Measurements from ENCODE around the gene TMEM181.

TMEM181 gene

DNA sequence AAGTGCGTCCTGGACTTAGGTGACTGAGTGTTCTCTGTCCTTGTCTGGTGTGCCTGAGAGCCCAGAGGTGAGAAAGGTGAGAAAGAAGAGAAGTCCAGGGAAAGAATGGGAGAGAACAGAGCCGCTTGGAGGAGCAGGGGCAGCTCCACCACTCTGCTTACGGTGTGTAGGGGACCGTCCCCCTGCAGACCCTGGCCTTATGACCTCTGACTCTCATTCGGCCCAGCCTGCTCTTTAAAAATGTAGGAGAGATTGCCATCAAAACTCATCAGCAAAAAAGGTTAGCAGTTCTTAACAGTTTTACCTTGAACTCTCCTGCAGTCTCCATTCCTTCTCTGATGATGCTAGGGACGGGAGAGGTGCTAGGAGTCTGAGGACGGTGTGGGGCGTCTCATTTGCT lies 2.0 kb downstream of the TMEM181 start:
- in situ Hi-C loops (cut with HindIII; ENCODE audit: low sequenced_read_pairs), result no loop called here

DNA sequence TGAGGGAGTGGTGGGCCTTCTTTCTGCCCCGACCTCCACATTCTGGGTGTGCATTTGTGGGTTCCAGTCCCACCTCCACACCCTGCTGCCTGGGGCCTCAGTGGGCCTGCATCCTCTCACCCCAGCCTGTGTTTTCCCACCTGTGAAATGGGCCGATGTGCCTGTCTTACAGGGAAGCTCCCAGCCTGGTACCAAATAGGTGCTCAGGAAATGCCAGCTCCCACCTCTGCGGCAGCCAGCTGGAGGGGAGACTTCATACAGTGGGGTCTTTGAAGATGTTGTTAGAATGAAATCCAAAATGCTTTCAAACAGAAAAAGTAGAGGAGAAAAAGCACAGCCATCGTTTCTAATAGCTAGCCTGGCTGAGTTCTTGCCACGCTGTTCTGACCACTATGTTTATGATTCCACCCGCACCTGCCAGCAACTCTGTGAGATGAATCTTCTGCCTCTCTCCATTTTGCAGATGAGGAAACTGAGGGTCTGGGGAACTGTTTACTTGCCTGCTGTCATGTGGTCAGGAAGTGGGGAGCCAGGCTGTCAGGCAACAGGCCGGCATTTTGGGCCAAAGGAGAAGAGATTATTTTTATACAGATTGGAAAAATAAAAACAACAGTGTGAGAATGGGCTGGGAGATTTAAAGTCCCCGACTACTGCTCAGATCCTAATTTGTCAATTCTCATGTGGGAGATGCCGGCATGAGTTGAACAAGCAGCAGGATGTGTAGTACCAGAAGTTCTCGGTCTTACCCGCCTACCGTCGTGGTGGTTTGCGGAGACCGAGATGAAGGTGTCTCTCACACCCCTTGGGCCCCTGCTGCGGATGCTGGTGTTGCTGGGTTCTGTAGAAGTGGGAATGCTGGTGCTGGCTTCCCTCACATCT lies 4.6 kb downstream of the TMEM181 start:
- in situ Hi-C loops (cut with HindIII; ENCODE audit: low sequenced_read_pairs), result no loop called here

DNA sequence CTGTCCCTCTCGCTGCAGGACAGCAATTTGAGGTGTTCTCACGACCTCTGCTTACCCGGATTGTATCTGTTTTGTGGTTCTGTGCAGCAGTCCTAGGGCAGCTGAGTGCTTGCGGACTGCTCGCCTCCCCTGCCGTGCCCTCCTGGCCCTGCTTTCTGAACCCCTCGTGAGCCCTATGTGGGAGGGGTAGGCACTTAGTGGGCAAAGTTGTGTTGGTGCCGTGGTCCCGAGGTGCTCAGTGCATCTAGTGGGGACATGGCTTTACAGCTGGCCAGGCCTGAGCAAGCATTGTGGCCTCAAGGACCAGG lies 5.2 kb downstream of the TMEM181 start:
- in situ Hi-C loops (cut with HindIII; ENCODE audit: low sequenced_read_pairs), result no loop called here

DNA sequence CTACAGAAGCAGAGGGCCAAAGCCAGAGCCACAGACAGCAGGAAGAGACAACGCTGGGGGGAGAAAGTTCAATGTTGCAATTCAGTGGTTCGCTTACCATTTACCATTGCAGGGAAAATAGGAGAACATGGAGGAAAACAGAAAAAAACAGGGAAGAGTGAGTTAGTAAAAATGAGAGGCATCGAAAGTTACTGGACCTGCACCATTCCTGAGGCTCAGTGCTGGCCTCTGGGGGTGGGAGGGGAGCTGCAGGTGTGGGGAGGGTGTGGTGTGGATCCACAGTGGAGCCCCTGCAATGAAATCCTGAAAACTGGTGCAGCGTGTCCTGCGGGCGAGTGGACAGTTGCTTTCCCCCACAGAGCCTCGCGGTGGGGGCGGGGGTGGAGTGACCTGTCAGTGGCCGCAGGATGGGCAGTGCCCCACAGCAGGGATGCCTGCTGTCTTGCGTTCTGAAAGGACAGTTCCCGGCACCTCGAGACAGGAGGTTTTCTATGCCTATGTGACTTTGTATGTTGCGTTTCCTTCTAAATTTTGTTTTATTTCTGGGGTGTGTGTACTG lies 5.7 kb downstream of the TMEM181 start:
- in situ Hi-C loops (cut with HindIII; ENCODE audit: low sequenced_read_pairs), result no loop called here

DNA sequence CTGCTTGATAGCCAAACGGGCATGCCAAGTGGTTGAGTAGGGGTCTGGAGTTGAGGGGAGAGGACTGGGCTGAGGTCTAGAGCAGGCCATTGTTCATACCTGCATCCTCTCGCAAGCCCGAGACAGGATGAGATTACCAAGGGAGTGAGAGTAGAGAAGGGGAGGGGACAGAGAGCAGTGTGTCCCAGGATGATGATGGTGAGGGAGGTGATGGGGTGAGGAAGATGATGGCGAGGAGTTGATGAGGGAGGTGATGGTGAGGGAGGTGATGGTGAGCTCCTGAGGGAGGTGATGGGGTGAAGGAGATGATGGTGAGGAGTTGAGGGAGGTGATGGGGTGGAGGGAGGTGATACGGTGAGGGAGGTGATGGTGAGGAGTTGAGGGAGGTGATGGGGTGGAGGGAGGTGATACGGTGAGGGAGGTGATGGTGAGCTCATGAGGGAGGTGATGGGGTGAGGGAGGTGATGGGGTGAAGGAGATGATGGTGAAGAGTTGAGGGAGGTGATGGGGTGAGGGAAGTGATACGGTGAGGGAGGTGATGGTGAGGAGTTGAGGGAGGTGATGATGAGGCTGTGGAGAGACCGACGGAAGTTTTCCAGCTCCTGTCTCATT lies 6.4 kb downstream of the TMEM181 start:
- in situ Hi-C loops (cut with HindIII; ENCODE audit: low sequenced_read_pairs), result no loop called here

DNA sequence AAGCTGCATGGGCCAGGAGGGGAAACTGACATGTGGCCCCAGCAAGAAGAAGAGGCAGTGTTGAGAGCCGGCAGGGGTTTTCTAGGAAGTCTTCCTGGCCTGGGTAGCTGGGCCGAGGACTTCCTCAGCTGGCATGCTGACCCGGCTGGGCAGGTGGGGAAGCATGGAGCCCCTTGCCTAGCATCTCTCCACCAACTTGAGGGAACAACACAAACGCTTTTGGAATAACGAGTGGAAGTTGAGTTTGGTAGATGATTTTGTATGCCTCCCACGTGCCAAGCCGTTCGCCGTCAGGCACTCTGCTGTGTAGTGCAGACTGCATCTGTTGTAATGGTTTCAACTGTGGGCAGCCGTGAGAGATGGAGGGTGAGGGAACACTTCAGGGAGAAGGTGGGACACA lies 7.3 kb downstream of the TMEM181 start:
- in situ Hi-C loops (cut with HindIII; ENCODE audit: low sequenced_read_pairs), result no loop called here

DNA sequence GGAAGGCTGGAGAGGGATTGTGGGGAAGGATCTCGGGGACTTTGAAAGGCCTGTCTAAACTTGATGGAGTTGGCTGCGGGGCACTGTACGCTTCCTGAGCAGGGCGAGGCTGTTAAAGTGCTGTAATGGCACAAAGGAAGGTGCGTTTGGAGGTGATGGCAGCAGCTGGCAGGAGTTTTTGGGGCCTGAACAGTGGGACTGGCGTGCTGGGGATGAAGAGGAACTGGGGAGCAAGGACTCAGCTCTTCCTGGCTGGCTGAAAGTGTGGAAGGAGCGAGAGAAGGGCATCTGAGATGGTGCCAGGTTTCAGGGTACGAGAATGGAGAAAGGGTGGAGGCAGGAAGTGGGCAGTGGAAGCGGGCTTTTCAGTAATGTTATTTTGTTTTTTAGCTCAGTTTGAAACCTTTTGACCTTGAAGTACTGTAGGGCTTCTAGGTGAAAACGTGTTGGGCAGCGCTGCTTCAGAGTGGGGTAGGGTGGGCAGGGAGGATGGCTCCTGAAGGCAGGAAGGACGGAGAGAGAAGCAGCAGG lies 8.0 kb downstream of the TMEM181 start:
- in situ Hi-C loops (cut with HindIII; ENCODE audit: low sequenced_read_pairs), result no loop called here

DNA sequence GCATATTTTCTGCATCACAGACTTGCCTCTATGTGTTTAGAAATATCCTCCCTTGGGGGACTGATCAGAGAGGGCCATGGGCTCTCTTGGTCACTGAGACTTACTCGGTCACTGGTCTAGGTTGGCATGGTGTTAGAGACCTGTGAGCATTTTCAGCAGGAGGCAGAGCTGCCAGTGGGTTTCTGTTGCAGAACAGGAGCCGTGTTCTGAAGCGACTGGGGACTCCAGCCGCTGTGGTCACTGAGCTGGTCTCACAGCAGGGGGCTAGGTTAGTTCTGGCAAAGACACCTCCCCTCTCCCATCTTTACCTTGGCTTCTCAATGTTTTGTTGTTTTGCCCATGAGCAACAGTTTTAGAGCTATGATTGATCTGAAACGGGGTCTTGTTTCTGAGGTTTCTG lies 8.7 kb downstream of the TMEM181 start:
- in situ Hi-C loops (cut with HindIII; ENCODE audit: low sequenced_read_pairs), result no loop called here

DNA sequence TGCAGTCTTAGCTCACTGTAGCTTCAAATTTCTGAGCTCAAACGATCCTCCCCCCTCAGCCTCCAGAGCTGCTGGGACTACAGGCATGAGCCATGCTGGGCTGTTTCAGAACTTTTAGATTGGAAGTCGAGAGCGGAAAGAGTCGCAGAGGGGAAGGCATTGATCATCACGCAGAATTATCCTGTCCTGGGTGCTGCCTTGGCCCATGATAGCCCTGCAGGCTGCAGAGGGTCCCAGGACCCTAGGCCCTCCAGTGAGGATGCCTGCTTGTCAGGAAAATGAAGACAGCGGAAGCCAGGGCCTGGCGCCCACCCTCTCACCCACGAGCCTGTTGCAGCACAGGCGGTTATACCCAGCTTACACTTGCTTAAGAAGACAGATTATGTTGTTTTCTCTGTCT lies 9.1 kb downstream of the TMEM181 start:
- in situ Hi-C loops (cut with HindIII; ENCODE audit: low sequenced_read_pairs), result no loop called here

DNA sequence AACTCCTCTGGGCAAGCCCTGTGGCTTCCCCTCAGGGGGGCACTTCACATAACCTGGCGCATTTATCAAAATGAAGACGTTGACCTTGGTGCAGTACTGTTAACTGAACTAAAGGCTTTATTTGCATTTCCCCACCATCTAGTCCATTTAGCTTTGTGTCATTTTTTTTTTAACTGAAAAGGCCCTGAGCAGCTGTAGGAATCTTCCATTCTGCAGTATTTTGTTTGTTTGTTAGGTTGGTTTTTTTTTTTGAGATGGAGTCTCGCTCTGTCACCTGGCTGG lies 10.7 kb downstream of the TMEM181 start:
- in situ Hi-C loops (cut with HindIII; ENCODE audit: low sequenced_read_pairs), result no loop called here

DNA sequence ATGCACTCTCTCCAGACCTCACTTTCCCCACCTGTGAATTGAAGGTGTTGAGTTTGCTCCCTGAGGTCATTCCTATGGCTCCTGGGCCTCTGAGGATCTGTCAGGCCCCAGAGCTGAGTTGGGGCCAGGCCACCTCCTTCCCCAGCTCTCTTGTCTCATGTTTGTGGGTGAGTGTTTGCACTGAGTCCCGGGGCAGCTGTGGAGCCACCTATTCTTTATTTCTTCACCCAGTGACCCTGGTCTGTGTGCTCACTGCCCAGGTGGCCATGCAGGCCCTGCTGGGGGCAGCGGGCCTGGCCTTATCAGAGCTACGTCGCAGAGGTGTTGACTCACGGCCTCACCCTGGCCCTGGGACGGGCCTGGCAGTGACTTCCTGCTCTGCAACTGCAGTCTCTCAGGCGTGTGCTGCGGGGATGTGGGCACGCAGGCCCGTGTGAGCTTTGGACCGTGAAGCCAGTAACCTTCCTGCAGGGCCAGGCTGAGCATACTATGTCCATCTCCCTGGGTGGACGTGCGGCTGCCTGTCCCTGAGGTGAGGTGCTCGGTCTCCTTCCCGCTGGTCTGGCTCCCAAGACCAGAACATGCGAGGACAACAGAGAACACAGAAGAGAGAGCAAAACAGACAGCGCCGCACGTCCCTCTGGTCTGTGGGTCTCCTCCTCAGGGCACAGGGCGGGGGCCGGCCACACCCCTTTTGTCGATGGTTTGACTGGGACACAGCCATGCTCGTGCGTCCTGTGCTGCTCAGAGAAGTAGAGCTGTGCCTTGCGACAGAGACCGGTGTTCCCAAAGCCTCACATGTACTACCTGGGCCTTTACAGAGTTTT lies 12.1 kb downstream of the TMEM181 start:
- in situ Hi-C loops (cut with HindIII; ENCODE audit: low sequenced_read_pairs), result no loop called here

DNA sequence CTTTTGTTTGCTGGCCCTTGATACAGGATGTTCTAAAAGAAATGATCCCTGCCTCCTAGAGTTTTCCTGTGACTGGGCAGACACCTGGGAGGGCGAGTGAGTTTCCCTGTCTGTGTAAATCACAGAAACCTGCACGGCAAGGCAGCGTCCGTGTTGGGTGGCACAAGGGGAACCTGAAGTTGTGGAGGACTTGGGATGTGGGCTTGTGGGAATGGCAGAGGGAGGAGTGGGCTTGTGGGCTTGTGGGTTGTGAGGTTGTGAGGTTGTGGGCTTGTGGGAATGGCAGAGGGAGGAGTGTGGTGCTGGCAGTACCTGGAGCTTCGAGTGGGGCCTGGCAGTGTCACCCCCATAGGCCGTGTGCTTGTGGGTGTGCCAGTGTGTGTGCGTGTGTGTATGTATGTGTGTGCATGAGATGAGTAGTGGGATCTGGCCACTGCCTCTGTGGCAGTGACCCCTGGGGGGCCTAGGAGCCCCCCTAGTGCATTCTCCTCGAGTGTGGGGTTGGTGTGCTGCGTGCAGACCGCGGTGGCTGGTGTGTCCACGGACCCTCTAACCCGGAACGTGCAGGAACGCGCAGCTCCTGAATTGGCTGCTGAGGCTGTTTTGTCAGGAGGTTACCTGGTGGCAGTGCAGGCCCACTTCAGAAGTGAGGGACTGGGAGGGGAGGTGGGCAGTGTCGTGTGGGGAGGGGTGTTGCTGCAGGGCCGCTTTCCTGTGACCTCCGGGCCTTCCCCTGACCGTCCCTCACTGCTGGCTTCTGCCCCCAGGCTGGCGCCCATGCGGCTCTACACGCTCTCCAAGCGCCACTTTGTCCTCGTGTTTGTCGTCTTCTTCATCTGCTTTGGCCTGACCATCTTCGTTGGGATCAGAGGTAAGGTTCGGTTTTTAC lies 13.0 kb downstream of the TMEM181 start:
- in situ Hi-C loops (cut with HindIII; ENCODE audit: low sequenced_read_pairs), result no loop called here

DNA sequence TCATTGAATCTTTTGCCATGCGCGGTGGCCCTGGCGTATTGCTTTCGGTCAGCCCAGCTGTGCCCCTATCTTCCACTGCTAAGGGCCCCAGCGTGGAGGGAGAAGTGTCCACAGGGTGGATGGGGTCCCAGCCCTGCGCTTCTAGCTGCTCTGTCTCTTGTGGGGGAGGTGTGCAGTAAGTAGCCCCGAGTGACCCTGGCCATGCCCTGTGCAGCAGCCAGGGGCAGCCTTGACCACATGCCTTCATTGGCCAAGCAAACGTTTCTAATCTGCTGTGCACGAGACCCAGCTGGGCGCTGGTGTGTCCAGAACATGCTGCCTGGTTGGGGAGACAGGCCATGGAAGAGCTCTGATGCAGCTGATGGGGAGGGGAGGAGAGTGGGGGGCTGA lies 13.6 kb downstream of the TMEM181 start:
- in situ Hi-C loops (cut with HindIII; ENCODE audit: low sequenced_read_pairs), result no loop called here

DNA sequence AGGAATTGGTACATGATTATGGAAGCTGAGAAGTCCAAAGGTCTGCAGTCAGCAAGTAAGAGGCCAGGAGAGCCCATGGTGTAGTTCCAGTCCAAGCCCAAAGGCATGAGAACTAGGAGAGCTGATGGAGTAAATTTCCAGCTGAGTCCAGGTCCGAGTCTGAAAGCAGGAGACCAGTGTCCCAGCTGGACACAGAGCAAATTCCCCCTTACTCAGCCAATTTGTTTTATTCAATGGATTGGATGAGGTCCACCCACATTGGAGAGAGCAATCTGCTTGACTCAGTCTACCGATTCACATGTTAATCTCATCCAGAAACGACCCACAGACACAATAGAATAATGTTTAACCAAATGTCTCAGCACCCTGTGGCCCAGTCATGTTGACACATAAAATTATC lies 14.9 kb downstream of the TMEM181 start:
- in situ Hi-C loops (cut with HindIII; ENCODE audit: low sequenced_read_pairs), result no loop called here

DNA sequence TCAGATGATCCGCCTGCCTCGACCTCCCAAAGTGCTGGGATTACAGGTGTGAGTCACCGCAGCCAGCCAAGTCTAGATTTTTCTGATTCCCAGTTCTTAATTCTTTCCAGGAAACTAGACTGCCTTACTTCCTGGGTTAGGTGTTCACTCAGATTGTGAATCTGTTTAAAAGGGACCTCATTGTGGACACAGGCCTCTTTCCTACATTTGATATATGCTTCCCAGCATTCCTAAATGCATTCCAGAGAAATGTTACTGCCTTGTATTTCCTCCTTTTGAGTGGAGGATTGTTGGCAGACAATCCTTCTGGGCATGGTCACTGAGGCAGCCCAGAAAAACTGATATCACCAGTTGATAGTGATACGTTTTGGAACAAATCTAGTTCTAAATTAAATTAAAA lies 15.7 kb downstream of the TMEM181 start:
- in situ Hi-C loops (cut with HindIII; ENCODE audit: low sequenced_read_pairs), result no loop called here

DNA sequence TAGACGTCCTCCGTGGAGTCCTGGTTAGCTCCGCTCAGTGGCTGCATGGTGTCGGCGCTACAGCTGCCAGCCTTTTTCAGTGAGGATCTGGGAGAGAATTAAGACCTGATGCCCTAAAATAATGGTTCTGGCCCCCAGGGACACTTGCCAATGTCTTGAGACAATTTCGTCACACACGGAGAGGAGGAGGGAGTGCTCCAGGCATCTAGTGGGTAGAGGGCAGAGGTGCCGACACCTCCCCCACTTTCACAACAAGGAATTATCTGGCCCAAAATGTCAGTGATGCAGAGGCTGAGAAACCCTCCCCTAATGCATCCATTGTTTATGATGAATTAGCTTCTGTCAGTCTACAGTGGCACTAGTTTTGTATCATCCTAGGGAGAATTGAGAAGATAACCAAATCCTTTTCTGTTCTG lies 24.4 kb downstream of the TMEM181 start:
- in situ Hi-C loops (cut with HindIII; ENCODE audit: low sequenced_read_pairs), result no loop called here

DNA sequence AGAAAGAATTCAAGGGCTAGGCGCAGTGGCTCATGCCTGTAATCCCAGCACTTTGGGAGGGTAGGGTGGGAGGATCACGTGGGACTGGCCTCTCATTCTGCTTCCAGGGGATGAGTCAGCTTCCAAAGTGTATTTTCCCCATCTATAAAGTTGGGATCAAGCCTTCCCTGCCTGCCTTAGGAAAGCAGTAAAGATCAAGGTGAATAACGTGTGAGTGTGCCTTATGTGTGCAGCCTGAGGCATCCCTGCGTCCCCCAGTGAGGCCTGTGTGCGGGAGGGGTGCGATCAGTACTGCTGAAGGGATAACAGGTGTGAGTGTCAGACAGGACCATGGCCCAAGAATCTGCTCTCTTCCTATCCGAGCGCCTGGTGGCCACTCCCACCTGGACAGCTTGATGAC lies 26.8 kb downstream of the TMEM181 start:
- in situ Hi-C loops (cut with HindIII; ENCODE audit: low sequenced_read_pairs), result no loop called here

DNA sequence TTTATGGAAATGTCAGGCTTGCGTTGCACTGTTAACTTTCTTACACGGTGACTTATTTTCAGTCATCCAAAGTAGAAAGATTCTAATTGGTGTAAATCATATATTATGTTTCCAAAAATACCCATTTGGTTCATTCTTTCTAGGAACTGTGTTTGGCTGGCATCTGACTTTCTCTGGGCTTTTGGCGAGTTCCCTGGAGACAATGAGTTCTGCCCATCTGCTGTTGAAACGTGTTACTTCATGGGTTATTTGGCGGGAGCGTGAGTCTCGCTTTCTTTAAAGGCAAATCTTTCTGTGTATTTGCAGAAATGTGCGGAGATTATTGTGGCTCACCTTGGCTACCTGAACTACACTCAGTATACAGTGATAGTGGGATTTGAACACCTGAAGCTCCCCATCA lies 29.5 kb downstream of the TMEM181 start:
- in situ Hi-C loops (cut with HindIII; ENCODE audit: low sequenced_read_pairs), result no loop called here

DNA sequence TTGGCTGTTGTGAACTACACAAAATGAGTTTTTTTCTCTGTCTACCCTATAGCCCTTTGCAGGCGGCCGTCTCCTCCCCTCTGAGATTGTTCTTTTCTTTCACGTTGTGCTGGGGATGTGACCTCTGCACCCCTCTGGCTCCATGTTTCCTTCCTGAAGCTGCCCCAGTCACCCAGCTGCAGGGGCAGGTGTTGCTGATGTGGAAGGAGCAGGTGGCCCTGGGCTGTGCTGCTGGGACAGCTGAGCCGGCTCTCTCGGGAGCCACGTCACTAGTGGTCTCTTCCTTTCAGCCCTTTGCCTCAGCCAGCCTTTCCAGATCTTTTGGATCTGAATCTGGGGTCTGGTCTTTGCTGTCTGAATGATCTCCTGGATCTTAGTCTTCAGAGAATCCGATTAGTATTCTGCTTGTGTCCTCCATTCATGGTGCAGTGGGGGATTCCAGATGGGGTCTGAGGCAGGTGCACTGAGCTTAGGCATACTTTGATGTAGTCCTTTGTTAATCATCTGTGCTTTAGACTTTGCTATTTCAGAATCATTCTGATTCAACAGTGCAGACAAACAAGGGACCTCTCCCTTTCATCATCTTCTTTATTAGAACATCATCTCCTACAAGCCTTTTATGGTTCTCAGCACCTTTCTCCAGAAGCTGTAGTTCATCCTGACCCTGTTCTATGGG lies 31.4 kb downstream of the TMEM181 start:
- in situ Hi-C loops (cut with HindIII; ENCODE audit: low sequenced_read_pairs), result no loop called here

DNA sequence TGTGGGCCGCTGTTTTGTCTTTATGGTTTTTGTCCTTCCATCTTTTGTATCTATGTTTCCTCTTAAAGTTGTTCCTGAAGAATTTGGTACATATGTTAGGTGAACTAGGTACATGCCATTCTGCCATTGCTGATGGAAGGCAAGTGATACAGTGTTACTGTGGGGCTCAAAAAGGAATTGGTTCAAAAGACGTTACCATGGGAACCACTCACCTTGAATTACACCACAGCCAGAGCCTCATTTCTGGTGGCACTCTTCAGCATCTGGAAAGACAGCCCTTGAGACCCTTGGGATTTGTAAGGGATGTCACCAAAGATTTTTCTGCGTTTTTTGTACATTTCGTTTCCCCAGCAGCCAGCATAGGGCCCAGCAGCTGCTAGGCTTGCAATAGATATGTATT lies 31.9 kb downstream of the TMEM181 start:
- in situ Hi-C loops (cut with HindIII; ENCODE audit: low sequenced_read_pairs), result no loop called here
